Measurements from ENCODE around the gene SPATA20. TPM values are rescaled to one million over a fixed set of nuclear protein-coding genes. Genes with fewer than 3 reads are reported as not detected.

SPATA20 gene
- total and polyA plus RNA-seq, 9 donors: 43.5 to 81.2 (median 60.5) TPM

DNA sequence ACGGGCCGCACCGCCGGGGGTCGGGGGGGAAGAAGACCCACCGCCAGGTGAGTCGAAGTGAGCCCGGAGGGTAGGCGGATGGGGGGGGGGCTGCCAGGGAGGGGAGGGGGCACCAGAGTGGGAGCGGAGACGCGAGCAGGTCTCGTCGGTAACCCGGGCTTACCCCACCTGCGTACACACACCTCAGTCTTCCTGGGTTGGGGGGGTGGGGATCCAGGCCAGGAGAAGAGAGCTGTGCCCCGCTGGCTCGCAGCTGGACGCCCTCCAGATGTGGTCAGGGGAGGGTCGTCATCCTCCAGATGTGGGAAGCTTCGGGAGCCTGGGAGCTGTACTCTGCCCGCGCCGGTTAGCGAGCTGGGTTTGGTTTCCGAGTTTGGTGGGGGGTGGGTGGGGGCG lies 14.8 kb downstream of the SPATA20 start:
- peak in 1 of 5 donors; percentile 62 for DNase-seq
- peak overlapping the region; percentile 51 for H3K4me3 ChIP-seq
- intact Hi-C loops (cut with DNase I): no loop called here
- H3K27me3 ChIP-seq: no peaks in the 10 kb centered on the region
- peak overlapping the region in 1 of 2 donors; percentile 32 for H3K27ac ChIP-seq
- peaks cover 17% of the 10 kb centered on the region for H3K4me1 ChIP-seq (ENCODE audit: insufficient read depth)
- WGBS, 3 donors: 0 to 2% (median 1%) methylated on average over 1 to 27 of the region's 27 CpGs
- no peaks in the 10 kb centered on the region for H3K9me3 ChIP-seq
- TF ChIP-seq, protein P1, sequence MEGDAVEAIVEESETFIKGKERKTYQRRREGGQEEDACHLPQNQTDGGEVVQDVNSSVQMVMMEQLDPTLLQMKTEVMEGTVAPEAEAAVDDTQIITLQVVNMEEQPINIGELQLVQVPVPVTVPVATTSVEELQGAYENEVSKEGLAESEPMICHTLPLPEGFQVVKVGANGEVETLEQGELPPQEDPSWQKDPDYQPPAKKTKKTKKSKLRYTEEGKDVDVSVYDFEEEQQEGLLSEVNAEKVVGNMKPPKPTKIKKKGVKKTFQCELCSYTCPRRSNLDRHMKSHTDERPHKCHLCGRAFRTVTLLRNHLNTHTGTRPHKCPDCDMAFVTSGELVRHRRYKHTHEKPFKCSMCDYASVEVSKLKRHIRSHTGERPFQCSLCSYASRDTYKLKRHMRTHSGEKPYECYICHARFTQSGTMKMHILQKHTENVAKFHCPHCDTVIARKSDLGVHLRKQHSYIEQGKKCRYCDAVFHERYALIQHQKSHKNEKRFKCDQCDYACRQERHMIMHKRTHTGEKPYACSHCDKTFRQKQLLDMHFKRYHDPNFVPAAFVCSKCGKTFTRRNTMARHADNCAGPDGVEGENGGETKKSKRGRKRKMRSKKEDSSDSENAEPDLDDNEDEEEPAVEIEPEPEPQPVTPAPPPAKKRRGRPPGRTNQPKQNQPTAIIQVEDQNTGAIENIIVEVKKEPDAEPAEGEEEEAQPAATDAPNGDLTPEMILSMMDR (IDR thresholded peaks at IDR 0.05): no peak
- TF ChIP-seq POLR2A (IDR thresholded peaks at IDR 0.05) (no peak), EP300 (IDR thresholded peaks at IDR 0.05) (no peak)
- no peaks in the 10 kb centered on the region for H3K36me3 ChIP-seq

GRCh38 chr17:50562242-50563091 lies 15.5 kb downstream of the SPATA20 start:
- DNase-seq: peak in 1 of 5 donors; percentile 61
- Histone ChIP-seq H3K36me3 (no peaks in the 10 kb centered on the region), H3K9me3 (no peaks in the 10 kb centered on the region), H3K4me1 (ENCODE audit: insufficient read depth) (peaks cover 17% of the 10 kb centered on the region), H3K27me3 (no peaks in the 10 kb centered on the region), H3K4me3 (no peak overlapping the region), H3K27ac (no peak overlapping the region)
- WGBS, 3 donors: 33 to 37% (median 34%) methylated on average over 21 to 22 of the region's 22 CpGs
- TF ChIP-seq, protein P1 (IDR thresholded peaks at IDR 0.05): no peak
- TF ChIP-seq POLR2A (IDR thresholded peaks at IDR 0.05): no peak
- TF ChIP-seq EP300 (IDR thresholded peaks at IDR 0.05): no peak
- intact Hi-C loops (cut with DNase I): no loop called here

DNA sequence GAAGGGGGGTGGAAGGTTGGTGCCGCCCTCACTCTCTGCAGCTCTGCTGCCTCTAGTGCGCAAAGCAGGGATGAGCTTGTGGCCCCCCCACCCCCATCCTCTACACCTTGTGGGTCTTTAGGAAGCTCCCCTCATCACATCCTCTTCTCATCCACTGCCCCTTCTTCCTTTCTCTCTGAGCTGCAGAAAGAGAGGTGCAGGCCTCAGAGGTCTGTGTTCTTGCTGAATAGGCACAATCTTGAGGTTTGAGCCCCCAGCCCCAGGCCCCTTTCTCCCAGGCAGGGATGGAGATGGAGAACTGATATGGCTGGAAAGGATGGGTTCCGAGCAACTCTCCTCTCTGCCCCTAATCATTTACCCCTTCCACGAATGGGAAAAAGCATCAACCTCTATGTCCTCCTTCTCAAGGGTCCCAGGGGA lies 16.1 kb downstream of the SPATA20 start:
- Histone ChIP-seq H3K36me3 (no peaks in the 10 kb centered on the region), H3K27ac (no peak overlapping the region), H3K9me3 (no peaks in the 10 kb centered on the region), H3K4me3 (no peak overlapping the region), H3K4me1 (ENCODE audit: insufficient read depth) (peaks cover 17% of the 10 kb centered on the region), H3K27me3 (no peaks in the 10 kb centered on the region)
- no peak for TF ChIP-seq EP300 (IDR thresholded peaks at IDR 0.05)
- intact Hi-C loops (cut with DNase I): no loop called here
- no peak for DNase-seq
- 75 to 82% (median 76%) methylated on average over 4 of the region's 4 CpGs for WGBS, 3 donors

DNA sequence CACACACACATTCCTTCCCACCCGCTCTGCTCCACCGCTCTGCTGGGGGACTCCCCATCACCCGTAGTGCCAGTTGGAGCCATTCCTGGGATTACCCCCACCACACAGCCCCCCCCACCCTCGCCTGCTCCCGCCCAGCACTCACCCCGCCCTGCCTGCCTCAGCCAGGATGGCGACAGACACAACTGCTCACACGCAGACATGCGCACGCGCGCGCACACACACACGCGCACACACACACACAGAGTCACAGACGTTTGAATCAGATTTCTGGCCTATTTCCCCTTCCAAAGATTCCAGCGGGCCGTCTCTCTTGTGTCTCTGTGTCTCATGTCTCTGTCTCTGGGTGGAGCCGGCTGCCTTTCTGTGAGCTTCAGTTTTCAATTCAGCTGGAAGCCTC lies 17.9 kb downstream of the SPATA20 start:
- H3K36me3 ChIP-seq: no peaks in the 10 kb centered on the region
- peak; percentile 81 to 87 (median 84) for DNase-seq
- H3K27ac ChIP-seq: peak overlapping the region in 1 of 2 donors; percentile 76
- H3K9me3 ChIP-seq: no peaks in the 10 kb centered on the region
- no peak overlapping the region for H3K4me3 ChIP-seq
- no peaks in the 10 kb centered on the region for H3K27me3 ChIP-seq
- peaks cover 10% of the 10 kb centered on the region for H3K4me1 ChIP-seq (ENCODE audit: insufficient read depth)
- intact Hi-C loops (cut with DNase I): no loop called here
- TF ChIP-seq POLR2A (IDR thresholded peaks at IDR 0.05): no peak
- TF ChIP-seq EP300 (IDR thresholded peaks at IDR 0.05): no peak
- TF ChIP-seq, protein P1 (IDR thresholded peaks at IDR 0.05): no peak
- WGBS, 3 donors: 2 to 4% (median 3%) methylated on average over 19 of the region's 19 CpGs

Data from ovary (tissue), 9 donors.